Large intestine (tissue), 3 donors: ENCODE results near the gene SYS1. TPM values are rescaled to one million over a fixed set of nuclear protein-coding genes. Genes with fewer than 3 reads are reported as not detected.
"Not testable (repeated sequence)": the region's sequence is repeated elsewhere in the genome, so short reads cannot be mapped to it uniquely, and the experiment has no call there.

Source experiments
- DNase-seq, 2 donors: peaks; one replicate each; pipeline versions ENCODE4 v3.0.0 to v3.0.0-alpha.2; 2013
- H3K27ac ChIP-seq: one replicate; pipeline ENCODE4 v1.5.1; 2013; ENCODE audit warnings: low read length
- H3K27me3 ChIP-seq: 2 replicates; pipeline ENCODE4 v1.6.1; 2013; ENCODE audit warnings: low read length; ENCODE audit not compliant: control insufficient read depth, insufficient read depth
- H3K36me3 ChIP-seq: 2 replicates; pipeline ENCODE4 v1.6.1; 2013; ENCODE audit warnings: low read length; ENCODE audit not compliant: control insufficient read depth, insufficient read depth
- H3K4me1 ChIP-seq: one replicate; pipeline ENCODE4 v1.6.1; 2013; ENCODE audit warnings: low read length; ENCODE audit not compliant: control insufficient read depth, insufficient read depth
- H3K4me3 ChIP-seq: one replicate; pipeline ENCODE4 v1.5.1; 2013; ENCODE audit warnings: low read length
- H3K9me3 ChIP-seq: one replicate; pipeline ENCODE4 v1.6.1; 2013; ENCODE audit warnings: mild to moderate bottlenecking, low read depth, low read length, moderate library complexity; ENCODE audit not compliant: control insufficient read depth
- WGBS: methylation state at CpG from one replicate; pipeline ENCODE4 v1.1.5; 2013; ENCODE audit warnings: low lambda C conversion rate; ENCODE audit not compliant: insufficient coverage; 5-methylcytosine and 5-hydroxymethylcytosine counted together
- polyA plus RNA-seq: library from polyadenylated mRNA; unstranded; fragments of 120-200 nt; gene quantifications from one replicate; pipeline ENCODE4 v1.2.1, GENCODE V29; 2013

Gene SYS1
- polyA plus RNA-seq, 1 donor = 31.7 TPM

- no CpG with 5 or more reads among the region's 9 CpGs for WGBS
- no peaks in the 10 kb centered on the region for H3K27me3 ChIP-seq
- no peaks in the 10 kb centered on the region for H3K9me3 ChIP-seq
- peak overlapping the region; percentile 96 for H3K27ac ChIP-seq
- peaks cover 4% of the 10 kb centered on the region for H3K36me3 ChIP-seq
- peaks cover 51% of the 10 kb centered on the region for H3K4me1 ChIP-seq
- DNase-seq = peak in 1 of 2 donors; percentile 55
- H3K4me3 ChIP-seq = peak overlapping the region; percentile 60
Measured at GRCh38 chr20:45345104-45345936, 17.6 kb upstream of the SYS1 start.

- Histone ChIP-seq H3K27ac (peak overlapping the region; percentile 96), H3K9me3 (no peaks in the 10 kb centered on the region), H3K27me3 (no peaks in the 10 kb centered on the region), H3K36me3 (no peaks in the 10 kb centered on the region), H3K4me3 (peak overlapping the region; percentile 60), H3K4me1 (peaks cover 42% of the 10 kb centered on the region)
- no peak for DNase-seq
- no CpG with 5 or more reads among the region's 3 CpGs for WGBS
Measured at GRCh38 chr20:45346291-45346718, 16.7 kb upstream of the SYS1 start.

GRCh38 chr20:45346851-45347250, 16.1 kb upstream of the SYS1 start:
- no peaks in the 10 kb centered on the region for H3K36me3 ChIP-seq
- peak overlapping the region; percentile 60 for H3K4me3 ChIP-seq
- no peaks in the 10 kb centered on the region for H3K9me3 ChIP-seq
- peaks cover 36% of the 10 kb centered on the region for H3K4me1 ChIP-seq
- no CpG with 5 or more reads among the region's 5 CpGs for WGBS
- no peak for DNase-seq
- H3K27me3 ChIP-seq = no peaks in the 10 kb centered on the region
- H3K27ac ChIP-seq = peak overlapping the region; percentile 96

- peaks cover 31% of the 10 kb centered on the region for H3K4me1 ChIP-seq
- no peaks in the 10 kb centered on the region for H3K36me3 ChIP-seq
- no peaks in the 10 kb centered on the region for H3K9me3 ChIP-seq
- no peaks in the 10 kb centered on the region for H3K27me3 ChIP-seq
- WGBS = no CpG with 5 or more reads among the region's 10 CpGs
- peak overlapping the region; percentile 96 for H3K27ac ChIP-seq
- peak overlapping the region; percentile 60 for H3K4me3 ChIP-seq
- peak in 1 of 2 donors; percentile 73 for DNase-seq
Measured at GRCh38 chr20:45347297-45347935, 15.5 kb upstream of the SYS1 start.

- peak within 1 kb of the TSS; percentile 60 for H3K4me3 ChIP-seq
- H3K27ac ChIP-seq = peak within 1 kb of the TSS; percentile 96
- no peaks in the 10 kb centered on the region for H3K36me3 ChIP-seq
- no peaks in the 10 kb centered on the region for H3K27me3 ChIP-seq
- no CpG with 5 or more reads among the region's 77 CpGs for WGBS
- H3K9me3 ChIP-seq = no peaks in the 10 kb centered on the region
- peak; percentile 53 to 71 for DNase-seq
- H3K4me1 ChIP-seq = peaks cover 25% of the 10 kb centered on the region
Measured at GRCh38 chr20:45347936-45348778, 14.8 kb upstream of the SYS1 start, which contains the start of gene SDC4. SDC4 (minus strand) TSS chr20:45348424; CDS start chr20:45348384, 40 bp downstream.

- no peak overlapping the region for H3K27ac ChIP-seq
- H3K27me3 ChIP-seq = no peaks in the 10 kb centered on the region
Measured at GRCh38 chr20:45350217-45350616, 12.7 kb upstream of the SYS1 start.

GRCh38 chr20:45350795-45351194, 12.2 kb upstream of the SYS1 start:
- DNase-seq, H3K9me3 ChIP-seq, H3K36me3 ChIP-seq, H3K4me1 ChIP-seq, H3K27me3 ChIP-seq, H3K27ac ChIP-seq, H3K4me3 ChIP-seq: not testable (repeated sequence)
- WGBS = 96% methylated on average over 4 of the region's 10 CpGs

More at GRCh38 chr20:45350217-45350616, 12.7 kb upstream of the SYS1 start:
- Histone ChIP-seq H3K4me3 (no peak overlapping the region), H3K36me3 (no peaks in the 10 kb centered on the region), H3K9me3 (no peaks in the 10 kb centered on the region), H3K4me1 (peaks cover 4% of the 10 kb centered on the region)
- no CpG with 5 or more reads among the region's 1 CpG for WGBS
- no peak for DNase-seq

GRCh38 chr20:45352729-45353128, 10.2 kb upstream of the SYS1 start:
- Histone ChIP-seq H3K27ac (no peak overlapping the region), H3K9me3 (no peaks in the 10 kb centered on the region), H3K27me3 (no peaks in the 10 kb centered on the region), H3K4me1 (no peaks in the 10 kb centered on the region), H3K36me3 (no peaks in the 10 kb centered on the region), H3K4me3 (no peak overlapping the region)
- WGBS = 90% methylated on average over 2 of the region's 3 CpGs
- DNase-seq = no peak

GRCh38 chr20:45353746-45354145, 9.2 kb upstream of the SYS1 start:
- H3K4me1 ChIP-seq = peaks cover 7% of the 10 kb centered on the region
- no CpG with 5 or more reads among the region's 1 CpG for WGBS
- DNase-seq = no peak
- H3K27ac ChIP-seq = no peak overlapping the region
- H3K9me3 ChIP-seq = no peaks in the 10 kb centered on the region
- no peak overlapping the region for H3K4me3 ChIP-seq
- no peaks in the 10 kb centered on the region for H3K36me3 ChIP-seq
- no peaks in the 10 kb centered on the region for H3K27me3 ChIP-seq
